Osteocyte (in vitro differentiated cells): Measurements from ENCODE around the gene CMSS1. TPM values are rescaled to one million over a fixed set of nuclear protein-coding genes. Genes with fewer than 3 reads are reported as not detected.

ENCODE experiments used
- DNase-seq: peaks from one replicate; pipeline ENCODE4 v3.0.0; 2021; ENCODE audit warnings: mixed read lengths; ENCODE audit not compliant: unreplicated experiment; ENCODE audit errors: extremely low spot score
- H3K27ac Mint-ChIP-seq: one replicate; pipeline ENCODE4 v1.8.0; 2021; ENCODE audit warnings: mild to moderate bottlenecking, mixed read lengths; ENCODE audit not compliant: unreplicated experiment
- H3K27me3 Mint-ChIP-seq: one replicate; pipeline ENCODE4 v1.8.0; 2021; ENCODE audit warnings: mixed read lengths; ENCODE audit not compliant: unreplicated experiment
- H3K36me3 Mint-ChIP-seq: one replicate; pipeline ENCODE4 v1.8.0; 2021; ENCODE audit warnings: mixed read lengths; ENCODE audit not compliant: unreplicated experiment
- H3K4me1 Mint-ChIP-seq: one replicate; pipeline ENCODE4 v1.8.0; 2021; ENCODE audit warnings: mixed read lengths; ENCODE audit not compliant: unreplicated experiment
- H3K4me3 Mint-ChIP-seq: one replicate; pipeline ENCODE4 v1.8.0; 2021; ENCODE audit warnings: mild to moderate bottlenecking, moderate library complexity, mixed read lengths; ENCODE audit not compliant: unreplicated experiment
- H3K9me3 Mint-ChIP-seq: one replicate; pipeline ENCODE4 v1.8.0; 2021; ENCODE audit warnings: mixed read lengths; ENCODE audit not compliant: unreplicated experiment
- total RNA-seq: library from RNA; stranded (reverse); gene quantifications from 2 replicates; pipeline ENCODE4 v1.2.1, GENCODE V29; 2021
- TF ChIP-seq, protein P1 (sequence below): fragments of 200-600 bp; sonication (generic); IDR thresholded peaks from 2 replicates; pipeline ENCODE4 v1.5.0; 2021; ENCODE audit warnings: antibody characterized with exemption, mild to moderate bottlenecking, moderate library complexity

CMSS1 gene
- total RNA-seq, 1 donor from 2014 or later, result 38.5 TPM

DNA sequence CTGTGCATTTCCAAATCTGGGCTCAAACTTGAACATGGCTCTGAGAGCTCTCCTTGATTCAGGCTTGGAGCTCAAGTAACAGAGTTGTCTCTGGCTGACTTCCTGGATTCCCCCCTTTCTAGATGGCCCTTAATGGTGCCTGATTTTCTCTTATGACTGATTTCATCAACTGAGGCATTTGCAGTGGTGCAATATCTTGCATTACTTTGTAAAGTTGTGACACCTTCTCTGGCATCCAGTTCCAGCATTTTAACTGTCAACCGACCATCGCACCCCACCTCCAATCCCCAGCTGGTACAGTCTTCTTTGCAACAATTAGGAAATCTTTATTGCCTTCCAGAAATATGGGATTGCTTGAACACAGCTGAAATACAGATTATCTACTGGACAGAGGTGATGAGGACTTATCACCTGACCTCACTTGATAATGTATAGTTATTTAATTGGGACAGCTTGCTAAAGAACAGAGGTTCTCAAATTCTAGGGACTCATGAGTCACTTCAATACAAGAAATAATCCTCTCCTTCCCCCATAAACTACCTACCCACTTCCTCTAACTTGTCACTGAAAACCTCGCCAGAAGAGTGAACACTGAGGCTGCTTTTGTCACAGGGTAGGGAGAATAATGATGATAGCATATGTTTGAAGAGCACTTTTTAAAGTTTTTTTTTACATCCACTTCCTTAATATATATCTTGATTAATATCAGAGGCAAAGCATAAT is 254.8 kb downstream of the CMSS1 start:
- Mint-ChIP-seq H3K27me3 (no peaks in the 10 kb centered on the region), H3K36me3 (peaks cover 2% of the 10 kb centered on the region), H3K27ac (peak overlapping the region; percentile 96), H3K4me1 (peaks cover 78% of the 10 kb centered on the region), H3K4me3 (no peak overlapping the region), H3K9me3 (no peaks in the 10 kb centered on the region)
- TF ChIP-seq, protein P1, sequence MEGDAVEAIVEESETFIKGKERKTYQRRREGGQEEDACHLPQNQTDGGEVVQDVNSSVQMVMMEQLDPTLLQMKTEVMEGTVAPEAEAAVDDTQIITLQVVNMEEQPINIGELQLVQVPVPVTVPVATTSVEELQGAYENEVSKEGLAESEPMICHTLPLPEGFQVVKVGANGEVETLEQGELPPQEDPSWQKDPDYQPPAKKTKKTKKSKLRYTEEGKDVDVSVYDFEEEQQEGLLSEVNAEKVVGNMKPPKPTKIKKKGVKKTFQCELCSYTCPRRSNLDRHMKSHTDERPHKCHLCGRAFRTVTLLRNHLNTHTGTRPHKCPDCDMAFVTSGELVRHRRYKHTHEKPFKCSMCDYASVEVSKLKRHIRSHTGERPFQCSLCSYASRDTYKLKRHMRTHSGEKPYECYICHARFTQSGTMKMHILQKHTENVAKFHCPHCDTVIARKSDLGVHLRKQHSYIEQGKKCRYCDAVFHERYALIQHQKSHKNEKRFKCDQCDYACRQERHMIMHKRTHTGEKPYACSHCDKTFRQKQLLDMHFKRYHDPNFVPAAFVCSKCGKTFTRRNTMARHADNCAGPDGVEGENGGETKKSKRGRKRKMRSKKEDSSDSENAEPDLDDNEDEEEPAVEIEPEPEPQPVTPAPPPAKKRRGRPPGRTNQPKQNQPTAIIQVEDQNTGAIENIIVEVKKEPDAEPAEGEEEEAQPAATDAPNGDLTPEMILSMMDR, result no peak
- DNase-seq, result no peak

DNA sequence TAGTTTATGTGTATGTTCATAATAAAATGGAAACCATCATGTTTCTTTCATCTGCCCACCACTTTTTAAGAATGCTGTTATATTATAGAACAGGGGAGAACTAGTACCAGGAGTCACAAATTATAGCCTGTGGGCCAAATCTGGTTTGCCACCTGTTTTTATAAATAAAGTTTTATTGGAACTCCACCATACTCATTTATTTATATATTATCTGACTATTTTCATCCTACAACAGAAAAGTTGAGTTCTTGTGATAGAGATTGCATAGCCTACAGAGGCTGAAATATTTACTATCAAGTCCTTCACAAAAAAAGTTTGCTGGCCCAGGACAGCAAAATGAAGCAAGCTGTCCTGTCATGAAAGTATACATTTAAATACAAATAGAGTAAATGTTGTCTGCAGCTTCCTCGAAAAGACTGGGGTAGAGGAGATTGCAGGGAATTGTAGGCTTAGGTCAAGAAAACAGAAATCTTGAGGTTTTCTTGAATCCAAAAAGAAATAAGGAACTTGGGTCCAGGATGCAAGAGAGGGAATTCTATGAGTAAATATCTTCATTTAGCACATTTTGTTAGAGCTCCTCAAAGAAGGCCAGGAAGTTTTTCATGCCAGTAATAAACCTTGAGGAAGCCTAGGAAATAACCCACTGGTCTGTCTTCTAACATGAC is 255.5 kb downstream of the CMSS1 start:
- peak overlapping the region; percentile 96 for H3K27ac Mint-ChIP-seq
- TF ChIP-seq, protein P1, result no peak
- no peaks in the 10 kb centered on the region for H3K9me3 Mint-ChIP-seq
- no peaks in the 10 kb centered on the region for H3K27me3 Mint-ChIP-seq
- DNase-seq, result no peak
- H3K36me3 Mint-ChIP-seq, result peaks cover 2% of the 10 kb centered on the region
- no peak overlapping the region for H3K4me3 Mint-ChIP-seq
- peaks cover 78% of the 10 kb centered on the region for H3K4me1 Mint-ChIP-seq

DNA sequence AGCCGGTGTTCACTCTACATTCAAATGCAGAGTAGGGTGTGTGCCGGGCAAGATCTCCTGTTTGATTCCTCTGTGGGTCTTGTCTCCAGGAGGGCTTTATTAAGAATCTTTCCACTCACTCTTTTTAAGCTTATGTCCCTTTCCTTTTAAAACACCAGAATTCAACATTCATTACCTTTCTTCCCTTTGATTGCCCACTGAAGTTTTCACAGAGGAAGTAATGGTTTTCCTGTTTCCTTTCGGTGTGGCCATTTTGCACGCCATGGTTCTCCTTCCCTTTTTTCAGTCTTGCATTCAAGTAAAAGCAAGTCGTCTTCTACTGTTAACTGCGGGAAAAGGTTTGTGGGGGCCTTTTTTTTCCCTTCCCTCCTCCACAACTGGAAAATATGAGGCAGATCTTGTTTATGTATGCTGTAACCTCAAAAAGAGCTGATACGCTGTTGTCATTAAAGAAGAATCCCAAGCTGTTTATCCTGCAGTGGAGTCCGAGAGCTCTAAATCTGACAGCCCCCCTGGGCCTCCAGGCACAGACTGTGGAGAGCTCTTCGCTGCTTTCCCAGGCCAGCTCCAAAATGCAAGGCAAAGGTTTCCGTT is 256.1 kb downstream of the CMSS1 start:
- peak overlapping the region; percentile 96 for H3K27ac Mint-ChIP-seq
- H3K36me3 Mint-ChIP-seq, result peaks cover 2% of the 10 kb centered on the region
- TF ChIP-seq, protein P1, result no peak
- peaks cover 76% of the 10 kb centered on the region for H3K4me1 Mint-ChIP-seq
- DNase-seq, result no peak
- no peaks in the 10 kb centered on the region for H3K27me3 Mint-ChIP-seq
- peak overlapping the region; percentile 64 for H3K4me3 Mint-ChIP-seq
- no peaks in the 10 kb centered on the region for H3K9me3 Mint-ChIP-seq

DNA sequence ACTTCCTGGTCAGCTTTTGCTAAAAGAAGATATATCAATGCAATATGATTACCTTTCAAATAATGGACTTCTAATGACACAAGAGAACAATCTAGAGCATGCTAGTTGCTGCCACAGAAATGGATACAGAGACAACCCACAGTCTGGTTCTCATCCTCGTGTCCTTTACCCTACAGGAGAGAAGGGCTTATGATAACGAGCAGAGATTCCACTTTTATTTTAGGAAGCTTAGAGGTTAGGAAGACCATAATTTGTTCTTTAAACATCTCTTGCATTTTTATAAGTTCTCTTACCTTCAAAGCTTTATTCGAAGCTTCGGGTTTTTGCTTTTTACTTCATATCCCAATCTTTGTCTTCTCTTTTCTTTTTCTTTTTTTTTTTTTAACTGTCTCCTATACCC is 257.5 kb downstream of the CMSS1 start:
- peak overlapping the region; percentile 66 for H3K27ac Mint-ChIP-seq
- H3K27me3 Mint-ChIP-seq, result no peaks in the 10 kb centered on the region

More for the DNA sequence above, 257.5 kb downstream of the CMSS1 start:
- no peak for DNase-seq
- Mint-ChIP-seq H3K4me1 (peaks cover 66% of the 10 kb centered on the region), H3K36me3 (peaks cover 2% of the 10 kb centered on the region), H3K9me3 (no peaks in the 10 kb centered on the region), H3K4me3 (no peak overlapping the region)
- TF ChIP-seq, protein P1, result no peak
